Renal pelvis (tissue), 4 donors: ENCODE measurements around the gene UVSSA. TPM values are rescaled to one million over a fixed set of nuclear protein-coding genes. Genes with fewer than 3 reads are reported as not detected.

Experiments used
- DNase-seq: peaks from one replicate; pipeline ENCODE4 v3.0.0-alpha.2; 2013
- polyA plus RNA-seq, 3 donors: library from polyadenylated mRNA; unstranded; fragments of 120-200 nt; gene quantifications; one replicate each; pipeline ENCODE4 v1.2.1, GENCODE V29; 2013; ENCODE audit not compliant: insufficient read length in 3 of 3

UVSSA gene
- polyA plus RNA-seq, 3 donors: 8.5 to 18.0 (median 16.5) TPM

GRCh38 chr4:1345903-1346780, 866 bp upstream of the UVSSA start:
- peak; percentile 86 for DNase-seq

GRCh38 chr4:1347410-1347864, 429 bp downstream of the UVSSA start:
- DNase-seq: peak; percentile 77

GRCh38 chr4:1348014-1348513, 1.1 kb downstream of the UVSSA start:
- DNase-seq: no peak

GRCh38 chr4:1348746-1349145, 1.7 kb downstream of the UVSSA start:
- no peak for DNase-seq

- DNase-seq: no peak
Measured at GRCh38 chr4:1349359-1350168, 2.6 kb downstream of the UVSSA start.

GRCh38 chr4:1350169-1350520, 3.1 kb downstream of the UVSSA start:
- DNase-seq: no peak

- DNase-seq: peak; percentile 75
Measured at GRCh38 chr4:1351854-1352566, 5.0 kb downstream of the UVSSA start.

- DNase-seq: no peak
Measured at GRCh38 chr4:1352567-1352900, 5.5 kb downstream of the UVSSA start.

GRCh38 chr4:1353186-1354055, 6.4 kb downstream of the UVSSA start:
- no peak for DNase-seq

- DNase-seq: no peak
Measured at GRCh38 chr4:1354136-1354982, 7.4 kb downstream of the UVSSA start.

GRCh38 chr4:1354983-1355275, 7.9 kb downstream of the UVSSA start:
- no peak for DNase-seq

- no peak for DNase-seq
Measured at GRCh38 chr4:1355378-1355777, 8.4 kb downstream of the UVSSA start.

- peak; percentile 38 for DNase-seq
Measured at GRCh38 chr4:1356181-1356998, 9.4 kb downstream of the UVSSA start.

- no peak for DNase-seq
Measured at GRCh38 chr4:1357356-1358248, 10.6 kb downstream of the UVSSA start.

- no peak for DNase-seq
Measured at GRCh38 chr4:1358421-1359143, 11.6 kb downstream of the UVSSA start.

- DNase-seq: no peak
Measured at GRCh38 chr4:1359144-1359501, 12.1 kb downstream of the UVSSA start.

- DNase-seq: no peak
Measured at GRCh38 chr4:1359976-1360375, 13.0 kb downstream of the UVSSA start.
